IMR-90 (cell line): ENCODE measurements around the gene MAP3K9. TPM values are rescaled to one million over a fixed set of nuclear protein-coding genes. Genes with fewer than 3 reads are reported as not detected.

Source experiments
- ATAC-seq: fragments of 200-7000 bp; cut with Tn5 transposase; 2 replicates; pipeline ENCODE4 v1.9.1; 2020; ENCODE audit warnings: low read depth, mild to moderate bottlenecking, moderate library complexity
- BruUV-seq: library from RNA; stranded (reverse); fragments of 400-500 nt; replicated peaks from 2 replicates; lab custom pipeline; 2021; lab: Mats Ljungman, UMichigan
- CTCF ChIA-PET: fragments of 300-600 bp; formaldehyde crosslinking; extraction: SDS; loops from one replicate; lab custom pipeline; 2021; ENCODE audit warnings: antibody characterized with exemption; lab: Yijun Ruan, JAX
- POLR2A ChIA-PET: fragments of 300-600 bp; sonication (Branson Sonifier 250); formaldehyde crosslinking; loops from one replicate; lab custom pipeline; 2022; ENCODE audit warnings: antibody characterized with exemption; ENCODE audit not compliant: unreplicated experiment; lab: Charles Lee
- DNase-seq: peaks from one replicate; pipeline ENCODE4 v3.0.0; 2013
- H2AFZ ChIP-seq: replicated peaks from 2 replicates; pipeline ENCODE3; 2013; ENCODE audit warnings: low read length, mild to moderate bottlenecking; ENCODE audit not compliant: poor library complexity
- H2AK5ac ChIP-seq: 2 replicates; pipeline ENCODE4 v1.6.1; 2013; ENCODE audit warnings: low read depth, low read length, inconsistent platforms
- H2AK9ac ChIP-seq: replicated peaks from 2 replicates; pipeline ENCODE3; 2013; ENCODE audit warnings: mild to moderate bottlenecking, low read depth, low read length, moderate library complexity; ENCODE audit not compliant: poor library complexity
- H2BK120ac ChIP-seq: 2 replicates; pipeline ENCODE4 v1.6.1; 2013; ENCODE audit warnings: low read depth, low read length, inconsistent platforms
- H2BK15ac ChIP-seq: 3 replicates; pipeline ENCODE4 v1.6.1; 2013; ENCODE audit warnings: low read depth, low read length, inconsistent platforms
- H2BK20ac ChIP-seq: 2 replicates; pipeline ENCODE4 v1.6.1; 2013; ENCODE audit warnings: low read depth, mild to moderate bottlenecking, inconsistent platforms, low read length, moderate library complexity
- H2BK5ac ChIP-seq: 2 replicates; pipeline ENCODE4 v1.6.1; 2013; ENCODE audit warnings: mild to moderate bottlenecking, low read depth, low read length, inconsistent platforms; ENCODE audit not compliant: poor library complexity, severe bottlenecking
- H3K14ac ChIP-seq: replicated peaks from 2 replicates; pipeline ENCODE4 v1.6.1; 2013; ENCODE audit warnings: low read depth, low read length, inconsistent platforms
- H3K18ac ChIP-seq: 2 replicates; pipeline ENCODE4 v1.6.1; 2013; ENCODE audit warnings: low read depth, low read length, control low read depth
- H3K23ac ChIP-seq: 2 replicates; pipeline ENCODE4 v1.6.1; 2013; ENCODE audit warnings: low read depth, low read length, inconsistent platforms
- H3K27ac ChIP-seq: 2 replicates; pipeline ENCODE4 v1.5.1; 2013; ENCODE audit warnings: mild to moderate bottlenecking, control low read depth, low read length; ENCODE audit not compliant: insufficient read depth
- H3K27me3 ChIP-seq: 2 replicates; pipeline ENCODE4 v1.6.1; 2013; ENCODE audit warnings: low read length; ENCODE audit not compliant: control insufficient read depth, insufficient read depth
- H3K36me3 ChIP-seq: 2 replicates; pipeline ENCODE4 v1.6.1; 2013; ENCODE audit warnings: low read length, mixed read lengths; ENCODE audit not compliant: control insufficient read depth, insufficient read depth
- H3K4ac ChIP-seq: 2 replicates; pipeline ENCODE4 v1.6.1; 2013; ENCODE audit warnings: low read depth, low read length, inconsistent platforms
- H3K4me1 ChIP-seq: 2 replicates; pipeline ENCODE4 v1.6.1; 2013; ENCODE audit warnings: low read length, mixed read lengths; ENCODE audit not compliant: control insufficient read depth, insufficient read depth
- H3K4me2 ChIP-seq: 2 replicates; pipeline ENCODE4 v1.6.1; 2013; ENCODE audit warnings: low read depth, mild to moderate bottlenecking, control low read depth, low read length, moderate library complexity
- H3K4me3 ChIP-seq: 2 replicates; pipeline ENCODE4 v1.5.1; 2013; ENCODE audit warnings: low read depth, mild to moderate bottlenecking, control low read depth, low read length, moderate library complexity; ENCODE audit not compliant: insufficient read depth
- H3K56ac ChIP-seq: 2 replicates; pipeline ENCODE4 v1.6.1; 2013; ENCODE audit warnings: low read length, inconsistent platforms; ENCODE audit not compliant: insufficient read depth; ENCODE audit errors: extremely low read depth
- H3K79me1 ChIP-seq, 2 experiments: 2 replicates each; pipeline ENCODE4 v1.6.1; 2013; ENCODE audit warnings: low read length in 2 of 2, inconsistent platforms in 1 of 2, low read depth in 1 of 2
- H3K9ac ChIP-seq: 2 replicates; pipeline ENCODE4 v1.6.1; 2013; ENCODE audit warnings: low read depth, low read length, control low read depth
- H3K9me1 ChIP-seq: 2 replicates; pipeline ENCODE4 v1.6.1; 2013; ENCODE audit warnings: low read length, inconsistent platforms; ENCODE audit not compliant: insufficient read depth
- H3K9me3 ChIP-seq: 2 replicates; pipeline ENCODE4 v1.6.1; 2013; ENCODE audit warnings: low read length; ENCODE audit not compliant: control insufficient read depth, insufficient read depth
- H4K20me1 ChIP-seq: 2 replicates; pipeline ENCODE4 v1.6.1; 2013; ENCODE audit warnings: low read length, inconsistent platforms; ENCODE audit not compliant: insufficient read depth
- H4K5ac ChIP-seq: 2 replicates; pipeline ENCODE4 v1.6.1; 2013; ENCODE audit warnings: mild to moderate bottlenecking, low read depth, low read length, control low read depth
- H4K8ac ChIP-seq, 2 experiments: 2 replicates each; pipeline ENCODE4 v1.6.1; 2013; ENCODE audit warnings: low read depth in 2 of 2, low read length in 2 of 2, control low read depth in 1 of 2, inconsistent platforms in 1 of 2
- H4K91ac ChIP-seq: 2 replicates; pipeline ENCODE4 v1.6.1; 2013; ENCODE audit warnings: low read depth, low read length, inconsistent platforms; ENCODE audit not compliant: insufficient read depth
- BHLHE40 ChIP-seq: fragments of 150-350 bp; IDR thresholded peaks from 2 replicates; pipeline ENCODE4 v1.6.1; 2016; ENCODE audit warnings: mild to moderate bottlenecking, low read depth, low read length
- CEBPB ChIP-seq: IDR thresholded peaks from 2 replicates; pipeline ENCODE4 v1.6.1; 2012; ENCODE audit warnings: low read depth, low read length, improper control_type of control experiment
- CHD1 ChIP-seq: IDR thresholded peaks from 2 replicates; pipeline ENCODE4 v1.6.1; 2012; ENCODE audit warnings: low read depth, low read length, improper control_type of control experiment
- CTCF ChIP-seq: conservative IDR thresholded peaks from 2 replicates; pipeline ENCODE4 v1.5.1; 2012; ENCODE audit warnings: mild to moderate bottlenecking, low read depth, low read length, improper control_type of control experiment
- ELK1 ChIP-seq: fragments of 150-350 bp; IDR thresholded peaks from 2 replicates; pipeline ENCODE4 v1.6.1; 2016; ENCODE audit warnings: low read depth, mild to moderate bottlenecking, low read length, moderate library complexity, borderline replicate concordance
- FOS ChIP-seq: fragments of 150-350 bp; IDR thresholded peaks from 2 replicates; pipeline ENCODE4 v1.6.1; 2016; ENCODE audit warnings: low read depth, low read length
- MAFK ChIP-seq: IDR thresholded peaks from 2 replicates; pipeline ENCODE4 v1.6.1; 2012; ENCODE audit warnings: low read depth, low read length, improper control_type of control experiment
- MAZ ChIP-seq: IDR thresholded peaks from 2 replicates; pipeline ENCODE4 v1.6.1; 2012; ENCODE audit warnings: low read depth, mild to moderate bottlenecking, low read length, improper control_type of control experiment, moderate library complexity, borderline replicate concordance
- MXI1 ChIP-seq: IDR thresholded peaks from 2 replicates; pipeline ENCODE4 v1.6.1; 2012; ENCODE audit warnings: low read depth, mild to moderate bottlenecking, low read length, moderate library complexity, borderline replicate concordance
- NFE2L2 ChIP-seq: fragments of 150-350 bp; IDR thresholded peaks from 2 replicates; pipeline ENCODE4 v1.6.1; 2016; ENCODE audit warnings: low read depth, mild to moderate bottlenecking, low read length
- POLR2A ChIP-seq: IDR thresholded peaks from 2 replicates; pipeline ENCODE4 v1.6.1; 2012; ENCODE audit warnings: mild to moderate bottlenecking, low read depth, low read length
- RAD21 ChIP-seq: IDR thresholded peaks from 2 replicates; pipeline ENCODE4 v1.6.1; 2012; ENCODE audit warnings: low read length, improper control_type of control experiment
- RCOR1 ChIP-seq: IDR thresholded peaks from 2 replicates; pipeline ENCODE4 v1.6.1; 2012; ENCODE audit warnings: mild to moderate bottlenecking, low read length, improper control_type of control experiment; ENCODE audit not compliant: insufficient replicate concordance
- SMC3 ChIP-seq: fragments of 150-350 bp; IDR thresholded peaks from 2 replicates; pipeline ENCODE4 v1.6.1; 2016; ENCODE audit warnings: low read depth, mild to moderate bottlenecking, antibody characterized with exemption, low read length, moderate library complexity
- USF2 ChIP-seq: fragments of 150-350 bp; IDR thresholded peaks from 2 replicates; pipeline ENCODE4 v1.6.1; 2017; ENCODE audit warnings: mild to moderate bottlenecking, antibody characterized with exemption, low read length, low read depth
- WGBS, 2 experiments: methylation state at CpG; one replicate each; pipeline versions ENCODE4 v1.1.5 to v1.1.7; 2013; ENCODE audit warnings: missing lambda C conversion rate in 2 of 2; ENCODE audit not compliant: insufficient read length in 1 of 2; ENCODE audit errors: extremely low coverage in 2 of 2; 5-methylcytosine and 5-hydroxymethylcytosine counted together
- dilution Hi-C: fragments of 300-500 bp; cut with HindIII; formaldehyde crosslinking; loops from one replicate; pipeline ENCODE4 v1.14.3; 2018; ENCODE audit warnings: low sequenced_read_pairs; ENCODE audit not compliant: unreplicated experiment
- in situ Hi-C: fragments of 300-500 bp; cut with MboI; formaldehyde crosslinking; loops from 3 replicates; pipeline ENCODE4 v1.14.3; 2019; ENCODE audit warnings: low sequenced_read_pairs, inconsistent platforms, mixed read lengths
- intact Hi-C: fragments of 100-400 bp; cut with micrococcal nuclease; formaldehyde crosslinking; loops from 2 replicates; pipeline ENCODE4 v1.10.0; 2022
- polyA plus RNA-seq, 3 experiments: library from polyadenylated mRNA; depleted of rRNA; stranded (reverse); fragments of >200 nt; gene quantifications; 2 replicates each; pipeline ENCODE4 v1.2.3, GENCODE V29; 2012; ENCODE audit warnings: low replicate concordance in 1 of 3
- total RNA-seq: library from RNA; depleted of rRNA; stranded (reverse); fragments of >200 nt; gene quantifications from 2 replicates; pipeline ENCODE4 v1.2.3, GENCODE V29; 2012

The MAP3K9 gene
- total and polyA plus RNA-seq, 2 of the 4 experiments (the other 2 are of a cell fraction) = 0.17 to 0.18 TPM

- Histone ChIP-seq H3K14ac (no peak overlapping the region), H3K27me3 (peaks cover 26% of the 10 kb centered on the region), H2AK5ac (no peak overlapping the region), H2AFZ (no peak overlapping the region), H3K27ac (no peak overlapping the region), H3K79me1 (no peaks in the 10 kb centered on the region), H3K4me1 (no peaks in the 10 kb centered on the region), H3K4me3 (no peak overlapping the region), H3K4me2 (no peak overlapping the region), H3K36me3 (no peaks in the 10 kb centered on the region), H2BK20ac (no peak overlapping the region), H2BK15ac (no peak overlapping the region), H3K23ac (no peak overlapping the region), H4K5ac (no peak overlapping the region), H3K18ac (no peak overlapping the region), H4K91ac (no peak overlapping the region), H2BK5ac (no peak overlapping the region), H3K56ac (no peak overlapping the region), H4K8ac (no peak overlapping the region), H3K4ac (no peak overlapping the region), H4K20me1 (no peaks in the 10 kb centered on the region), H3K9ac (no peak overlapping the region), H3K9me3 (no peaks in the 10 kb centered on the region), H2BK120ac (no peak overlapping the region), H2AK9ac (no peak overlapping the region), H3K9me1 (no peaks in the 10 kb centered on the region)
- no TSS peak for BruUV-seq
- dilution Hi-C loops = no loop called here
- ChIA-PET CTCF (no interaction called here), POLR2A (interaction anchor here (0.8 kb wide), 1 partner anchor 336 kb away, joined by 10 read pairs; no protein-coding TSS in a partner anchor)
- DNase-seq = no peak
- in situ Hi-C loops = no loop called here
- intact Hi-C loops = loop anchor here (5.0 to 10.0 kb wide), 4 partner anchors 174 to 618 kb away; no protein-coding TSS in a partner anchor
- WGBS, 2 experiments = no CpG with 5 or more reads among the region's 4 CpGs
- no peak for ATAC-seq
- TF ChIP-seq RAD21 (no peak), MAFK (no peak), CTCF (no peak), MXI1 (no peak), FOS (no peak), CEBPB (no peak), NFE2L2 (no peak), ELK1 (no peak), POLR2A (no peak), RCOR1 (no peak), BHLHE40 (no peak), CHD1 (no peak), SMC3 (no peak), USF2 (no peak), MAZ (no peak)
Measured at GRCh38 chr14:70713096-70713495, 96.2 kb downstream of the MAP3K9 start.
